ENCODE results near the gene SCLT1. TPM values are rescaled to one million over a fixed set of nuclear protein-coding genes. Genes with fewer than 3 reads are reported as not detected.
A peak's percentile ranks its signal among the peaks of the same experiment; 100 is the strongest.

The SCLT1 gene
- 10 to 100 TPM in 2 of 9 donors, 1 to 10 TPM in 6, under 1 TPM in 1; 0.97 to 16.6 (median 8.0) TPM for total RNA-seq
- polyA plus RNA-seq, result 1 to 10 TPM; 4.6 to 9.6 (median 5.6) TPM
- long read RNA-seq, donor 1, result 0 reads
- long read RNA-seq, donor 2, result 0 reads
- long read RNA-seq, donor 3, result 0 reads
- long read RNA-seq, donor 4, partial matches to known transcripts, result 3 of 4 reads
- long read RNA-seq, donor 4, other reads (novel, unspliced or antisense), result 1 of 4 reads
- long read RNA-seq, donor 5, partial matches to known transcripts, result 0 of 5 reads
- long read RNA-seq, donor 5, other reads (novel, unspliced or antisense), result 3 of 5 reads
- long read RNA-seq, donor 6, partial matches to known transcripts, result 1 of 5 reads
- long read RNA-seq, donor 6, other reads (novel, unspliced or antisense), result 3 of 5 reads
- long read RNA-seq, donor 7, result 0 reads
- long read RNA-seq, donor 8, partial matches to known transcripts, result 0 of 1 reads
- long read RNA-seq, donor 8, other reads (novel, unspliced or antisense), result 0 of 1 reads
- long read RNA-seq, donor 9, partial matches to known transcripts, result 0 of 6 reads
- long read RNA-seq, donor 9, other reads (novel, unspliced or antisense), result 5 of 6 reads
- long read RNA-seq, donor 10, result 0 reads

DNA sequence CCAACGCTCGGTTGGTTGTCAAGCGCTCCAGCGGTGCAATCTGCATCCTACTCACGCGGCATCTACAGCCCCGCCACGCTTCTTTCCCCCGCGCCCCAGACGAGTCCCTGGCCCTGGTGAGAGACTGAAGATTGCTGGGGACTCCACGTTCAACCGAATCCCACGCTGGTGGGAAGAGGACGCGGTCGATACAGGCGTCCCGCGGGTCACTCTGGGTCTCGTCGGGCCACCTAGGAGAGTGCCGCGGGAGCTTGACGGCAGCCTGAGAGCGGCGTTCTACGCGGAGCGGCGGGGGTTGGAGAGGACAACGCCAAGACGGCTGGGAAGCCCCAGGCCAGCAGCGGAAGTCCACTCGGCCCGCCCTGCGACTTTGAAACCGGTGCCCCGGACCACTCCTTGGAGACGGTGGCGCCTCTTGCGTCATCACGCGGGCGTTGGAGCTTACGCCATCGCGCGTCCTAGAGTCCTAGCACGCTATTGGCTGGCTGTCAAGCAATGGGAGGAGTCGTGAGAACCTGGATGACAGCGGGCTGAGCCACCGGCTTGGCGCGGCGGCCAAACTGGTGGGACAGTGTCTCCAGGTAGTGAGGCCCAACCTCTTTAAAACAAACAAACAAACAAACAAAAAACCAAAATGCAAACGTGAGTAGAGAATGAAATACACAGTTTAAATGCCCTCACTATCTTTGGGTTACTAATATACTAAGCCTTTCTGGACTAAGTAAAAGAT is at the start of gene SCLT1:
TSS of gene SCLT1 (minus strand) at position 349 of the 730 bp plus-strand sequence. CDS start 436 bp downstream, outside the sequence.
- peak; percentile 98 to 100 (median 100) for DNase-seq
- Histone ChIP-seq H3K4me3 (peak within 1 kb of the TSS; percentile 13 to 74 (median 40)), H3K4me1 (replicated peaks in 1 of 2) (peaks cover 6 to 23% of the 10 kb centered on the region in 2 donors), H3K36me3 (replicated peaks in 1 of 2) (no peaks in the 10 kb centered on the region), H3K9me3 (replicated peaks in 1 of 3) (no peaks in the 10 kb centered on the region), H3K27me3 (no peaks in the 10 kb centered on the region), H3K27ac (peak within 1 kb of the TSS; percentile 77 to 98 (median 90))
- TF ChIP-seq, protein P1, sequence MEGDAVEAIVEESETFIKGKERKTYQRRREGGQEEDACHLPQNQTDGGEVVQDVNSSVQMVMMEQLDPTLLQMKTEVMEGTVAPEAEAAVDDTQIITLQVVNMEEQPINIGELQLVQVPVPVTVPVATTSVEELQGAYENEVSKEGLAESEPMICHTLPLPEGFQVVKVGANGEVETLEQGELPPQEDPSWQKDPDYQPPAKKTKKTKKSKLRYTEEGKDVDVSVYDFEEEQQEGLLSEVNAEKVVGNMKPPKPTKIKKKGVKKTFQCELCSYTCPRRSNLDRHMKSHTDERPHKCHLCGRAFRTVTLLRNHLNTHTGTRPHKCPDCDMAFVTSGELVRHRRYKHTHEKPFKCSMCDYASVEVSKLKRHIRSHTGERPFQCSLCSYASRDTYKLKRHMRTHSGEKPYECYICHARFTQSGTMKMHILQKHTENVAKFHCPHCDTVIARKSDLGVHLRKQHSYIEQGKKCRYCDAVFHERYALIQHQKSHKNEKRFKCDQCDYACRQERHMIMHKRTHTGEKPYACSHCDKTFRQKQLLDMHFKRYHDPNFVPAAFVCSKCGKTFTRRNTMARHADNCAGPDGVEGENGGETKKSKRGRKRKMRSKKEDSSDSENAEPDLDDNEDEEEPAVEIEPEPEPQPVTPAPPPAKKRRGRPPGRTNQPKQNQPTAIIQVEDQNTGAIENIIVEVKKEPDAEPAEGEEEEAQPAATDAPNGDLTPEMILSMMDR (IDR thresholded peaks at IDR 0.05), result no peak
- peak; percentile 67 to 96 for TF ChIP-seq POLR2A (IDR thresholded peaks at IDR 0.05)
- intact Hi-C loops (cut with DNase I), result no loop called here
- 0 to 1% (median 0%) methylated on average over 40 to 57 of the region's 57 CpGs for WGBS, 4 donors

DNA sequence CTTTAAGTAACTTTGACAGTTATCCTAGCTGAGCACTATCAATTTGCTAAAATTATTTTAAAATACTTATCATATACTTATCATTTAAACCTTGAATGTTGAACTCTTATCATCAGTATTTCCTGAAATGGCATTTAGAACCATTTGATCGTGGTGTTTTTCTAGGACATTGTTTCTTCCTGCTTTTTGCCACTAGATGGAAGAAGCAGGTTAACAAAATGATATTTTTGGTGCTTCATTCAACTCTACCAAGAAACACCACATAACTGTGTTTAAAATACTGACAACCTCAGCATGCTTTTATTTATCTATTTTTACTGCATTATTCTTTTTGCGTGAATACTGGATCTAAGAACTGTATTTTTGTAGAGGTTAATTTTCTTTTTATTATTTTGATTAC is 47.2 kb upstream of the SCLT1 start:
- TF ChIP-seq POLR2A (IDR thresholded peaks at IDR 0.05), result no peak
- TF ChIP-seq, protein P1 (IDR thresholded peaks at IDR 0.05), result peak in 3 of 6 experiments; percentile 2 to 31 (median 16)
- intact Hi-C loops (cut with DNase I), result no loop called here
- no peaks in the 10 kb centered on the region for H3K4me1 ChIP-seq (replicated peaks in 1 of 2)
- H3K27me3 ChIP-seq, result no peaks in the 10 kb centered on the region
- DNase-seq, result no peak
- H3K4me3 ChIP-seq, result no peak overlapping the region
- no peak overlapping the region for H3K27ac ChIP-seq
- H3K36me3 ChIP-seq (replicated peaks in 1 of 2), result no peaks in the 10 kb centered on the region
- 37 to 41% (median 40%) methylated on average over 2 of the region's 2 CpGs for WGBS, 4 donors
- no peaks in the 10 kb centered on the region for H3K9me3 ChIP-seq (replicated peaks in 1 of 3)

DNA sequence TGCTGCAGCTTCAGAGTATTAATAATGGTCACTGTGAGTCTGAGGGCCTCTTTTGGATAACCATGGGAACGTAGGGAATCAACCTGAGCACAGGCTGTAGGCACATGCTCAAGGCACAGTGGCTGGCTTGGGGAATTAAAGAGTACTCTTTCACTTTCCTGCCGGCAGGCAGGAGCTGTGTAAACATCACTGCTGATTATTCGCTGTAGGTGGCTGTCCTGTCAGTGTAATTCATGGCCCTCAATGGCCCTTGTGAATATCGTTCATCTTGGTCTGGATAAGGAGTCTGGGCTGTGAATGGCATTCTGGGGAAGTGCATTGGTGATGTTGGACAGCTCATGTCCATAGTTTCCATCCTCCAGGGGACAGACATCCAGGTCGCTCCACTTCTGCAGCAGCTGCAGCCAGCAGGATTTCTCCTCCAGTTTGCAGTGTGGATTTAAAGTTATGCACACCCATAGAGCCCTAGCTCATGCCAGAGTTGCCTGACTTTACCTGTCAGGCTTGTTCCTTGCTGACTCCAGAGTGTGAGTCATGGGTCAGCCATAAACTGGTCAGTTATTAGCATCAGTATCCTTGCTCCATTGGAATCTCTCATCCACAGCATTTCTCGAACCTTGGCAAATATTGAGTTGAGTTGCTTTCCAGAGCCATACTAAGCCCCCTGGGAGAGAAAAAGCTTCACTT is 45.6 kb upstream of the SCLT1 start:
- H3K9me3 ChIP-seq (replicated peaks in 1 of 3), result no peaks in the 10 kb centered on the region
- 58 to 74% (median 70%) methylated on average over 6 of the region's 6 CpGs for WGBS, 4 donors
- intact Hi-C loops (cut with DNase I), result no loop called here
- H3K36me3 ChIP-seq (replicated peaks in 1 of 2), result no peaks in the 10 kb centered on the region
- H3K27me3 ChIP-seq, result no peaks in the 10 kb centered on the region
- no peak overlapping the region for H3K4me3 ChIP-seq
- no peak overlapping the region for H3K27ac ChIP-seq
- DNase-seq, result no peak
- no peaks in the 10 kb centered on the region for H3K4me1 ChIP-seq (replicated peaks in 1 of 2)
- no peak for TF ChIP-seq POLR2A (IDR thresholded peaks at IDR 0.05)
- TF ChIP-seq, protein P1 (IDR thresholded peaks at IDR 0.05), result no peak
